BE2C (cell line): ENCODE data around the gene PFN4.
A peak's percentile ranks its signal among the peaks of the same experiment; 100 is the strongest.

ENCODE experiments used
- DNase-seq: peaks from one replicate; pipeline ENCODE4 v3.0.0-alpha.2; 2020
- H3K27me3 ChIP-seq: fragments of 250-450 bp; sonication (Bioruptor Pico); 2 replicates; pipeline ENCODE4 v1.5.1; 2020; ENCODE audit warnings: mild to moderate bottlenecking
- H3K36me3 ChIP-seq: fragments of 250-450 bp; sonication (Bioruptor Pico); 2 replicates; pipeline ENCODE4 v1.5.1; 2020; ENCODE audit warnings: mild to moderate bottlenecking
- H3K4me1 ChIP-seq: fragments of 250-450 bp; sonication (Bioruptor Pico); 2 replicates; pipeline ENCODE4 v1.5.1; 2020
- H3K4me3 ChIP-seq: 2 replicates; pipeline ENCODE4 v1.5.1; 2011; ENCODE audit warnings: low read depth, low read length
- H3K9me3 ChIP-seq: fragments of 250-450 bp; sonication (Bioruptor Pico); 2 replicates; pipeline ENCODE4 v1.5.1; 2020
- TF ChIP-seq, protein P1 (sequence below): IDR thresholded peaks from 2 replicates; pipeline ENCODE4 v1.5.1; 2012; ENCODE audit warnings: mild to moderate bottlenecking, low read depth, low read length

The PFN4 gene

DNA sequence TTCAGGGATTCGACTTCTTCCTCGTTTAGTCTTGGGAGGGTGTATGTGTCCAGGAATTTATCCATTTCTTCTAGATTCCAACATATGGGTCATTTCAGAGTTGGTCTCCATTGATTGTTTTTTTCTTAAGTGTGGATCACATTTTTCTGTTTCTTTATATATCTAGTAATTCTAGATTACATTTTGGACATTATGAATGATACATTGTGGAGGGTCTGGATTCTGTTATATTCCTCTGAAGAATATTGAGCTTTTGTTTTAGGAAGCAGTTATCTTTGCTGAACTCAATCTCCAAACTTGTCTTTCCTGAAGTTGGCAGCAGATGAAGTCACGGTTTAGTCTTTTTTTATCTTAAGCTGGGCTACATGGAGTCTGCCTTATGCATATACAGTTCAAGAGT is 9.4 kb upstream of the PFN4 start:
- H3K4me1 ChIP-seq = no peaks in the 10 kb centered on the region
- H3K27me3 ChIP-seq = no peaks in the 10 kb centered on the region
- H3K4me3 ChIP-seq = no peak overlapping the region
- no peak for DNase-seq
- no peaks in the 10 kb centered on the region; the same call in 1 of the 2 replicates for H3K9me3 ChIP-seq
- TF ChIP-seq, protein P1, sequence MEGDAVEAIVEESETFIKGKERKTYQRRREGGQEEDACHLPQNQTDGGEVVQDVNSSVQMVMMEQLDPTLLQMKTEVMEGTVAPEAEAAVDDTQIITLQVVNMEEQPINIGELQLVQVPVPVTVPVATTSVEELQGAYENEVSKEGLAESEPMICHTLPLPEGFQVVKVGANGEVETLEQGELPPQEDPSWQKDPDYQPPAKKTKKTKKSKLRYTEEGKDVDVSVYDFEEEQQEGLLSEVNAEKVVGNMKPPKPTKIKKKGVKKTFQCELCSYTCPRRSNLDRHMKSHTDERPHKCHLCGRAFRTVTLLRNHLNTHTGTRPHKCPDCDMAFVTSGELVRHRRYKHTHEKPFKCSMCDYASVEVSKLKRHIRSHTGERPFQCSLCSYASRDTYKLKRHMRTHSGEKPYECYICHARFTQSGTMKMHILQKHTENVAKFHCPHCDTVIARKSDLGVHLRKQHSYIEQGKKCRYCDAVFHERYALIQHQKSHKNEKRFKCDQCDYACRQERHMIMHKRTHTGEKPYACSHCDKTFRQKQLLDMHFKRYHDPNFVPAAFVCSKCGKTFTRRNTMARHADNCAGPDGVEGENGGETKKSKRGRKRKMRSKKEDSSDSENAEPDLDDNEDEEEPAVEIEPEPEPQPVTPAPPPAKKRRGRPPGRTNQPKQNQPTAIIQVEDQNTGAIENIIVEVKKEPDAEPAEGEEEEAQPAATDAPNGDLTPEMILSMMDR = no peak
- no peaks in the 10 kb centered on the region for H3K36me3 ChIP-seq

DNA sequence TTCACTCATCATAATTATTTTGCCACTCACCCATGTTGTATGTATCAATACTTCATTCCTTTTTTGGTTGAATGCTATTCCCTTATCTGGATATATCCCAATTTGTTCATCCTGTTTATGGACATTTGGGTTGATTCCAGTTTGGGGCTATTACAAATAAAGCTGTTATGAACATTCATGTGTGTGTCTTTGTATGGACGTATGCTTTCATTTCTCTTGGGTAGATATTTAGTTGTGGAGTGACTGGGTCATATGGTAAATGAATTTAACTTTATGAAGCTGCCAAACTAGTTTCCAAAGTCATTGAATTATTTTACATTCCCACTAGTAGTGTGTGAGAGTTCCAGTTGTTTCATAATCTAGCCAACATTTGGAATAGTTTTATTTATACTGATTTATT is 2.8 kb upstream of the PFN4 start:
- H3K27me3 ChIP-seq = peaks cover 6% of the 10 kb centered on the region; the same call in 1 of the 2 replicates
- DNase-seq = no peak
- no peak overlapping the region for H3K4me3 ChIP-seq
- TF ChIP-seq, protein P1 = no peak
- 0 out of 2 replicates have a peak, but pooled peaks cover 2% of the 10 kb centered on the region for H3K4me1 ChIP-seq
- no peaks in the 10 kb centered on the region; the same call in 1 of the 2 replicates for H3K9me3 ChIP-seq
- H3K36me3 ChIP-seq = no peaks in the 10 kb centered on the region

- Histone ChIP-seq H3K9me3 (no peaks in the 10 kb centered on the region; the same call in 1 of the 2 replicates), H3K4me3 (peak overlapping the region; percentile 61), H3K27me3 (peaks cover 6% of the 10 kb centered on the region; the same call in 1 of the 2 replicates), H3K4me1 (peaks cover 5% of the 10 kb centered on the region), H3K36me3 (no peaks in the 10 kb centered on the region)
- no peak for DNase-seq
- TF ChIP-seq, protein P1 = no peak
Measured at GRCh38 chr2:24123922-24124580, 917 bp upstream of the PFN4 start.

DNA sequence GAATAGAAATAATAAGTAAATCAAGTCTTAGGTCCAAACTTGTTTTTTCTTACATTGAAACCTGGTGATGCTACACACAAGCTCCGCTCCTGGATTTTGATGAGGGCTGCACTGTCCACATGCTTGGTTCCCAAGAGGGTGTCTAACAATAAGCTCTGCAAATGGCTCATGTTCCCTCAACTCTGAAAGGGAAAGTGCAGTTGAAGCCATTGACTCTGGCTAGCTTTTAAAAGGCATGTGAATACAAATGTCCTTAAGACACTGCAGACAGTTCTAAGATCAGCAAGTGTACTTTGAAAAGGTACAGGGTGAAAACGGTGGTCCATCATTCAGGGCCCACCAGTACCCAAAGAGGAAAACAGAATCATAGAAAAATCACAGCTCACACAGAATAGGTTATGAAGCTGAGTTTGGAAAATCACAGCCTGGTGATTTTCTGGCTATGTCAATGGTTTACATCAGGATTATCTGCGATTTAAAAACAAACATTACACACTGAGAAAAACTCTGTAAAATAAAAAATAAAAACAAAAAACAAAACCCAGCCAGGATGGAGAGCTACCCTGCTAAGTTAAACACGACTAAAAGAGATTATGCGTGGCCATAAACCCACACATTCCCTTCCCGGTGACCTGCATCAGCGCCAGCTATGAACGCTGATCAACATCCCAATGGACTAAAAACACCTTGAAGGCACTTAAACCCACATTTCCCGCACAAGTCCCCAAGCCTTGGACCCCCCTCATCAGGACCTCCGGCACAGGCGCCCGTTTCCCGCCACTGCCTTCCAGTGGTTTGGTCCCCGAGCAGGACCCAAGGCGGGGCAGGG is 554 bp downstream of the PFN4 start:
- peaks cover 6% of the 10 kb centered on the region; the same call in 1 of the 2 replicates for H3K27me3 ChIP-seq
- TF ChIP-seq, protein P1 = no peak
- H3K36me3 ChIP-seq = no peaks in the 10 kb centered on the region
- peak overlapping the region; percentile 61 for H3K4me3 ChIP-seq
- DNase-seq = no peak
- peaks cover 16% of the 10 kb centered on the region for H3K4me1 ChIP-seq
- no peaks in the 10 kb centered on the region; the same call in 1 of the 2 replicates for H3K9me3 ChIP-seq

- Histone ChIP-seq H3K4me3 (no peak overlapping the region), H3K27me3 (peaks cover 6% of the 10 kb centered on the region; the same call in 1 of the 2 replicates), H3K36me3 (no peaks in the 10 kb centered on the region), H3K4me1 (peaks cover 18% of the 10 kb centered on the region), H3K9me3 (no peaks in the 10 kb centered on the region; the same call in 1 of the 2 replicates)
- no peak for DNase-seq
- TF ChIP-seq, protein P1 = no peak
Measured at GRCh38 chr2:24121469-24121868, 1.7 kb downstream of the PFN4 start.

GRCh38 chr2:24121066-24121465 is 2.1 kb downstream of the PFN4 start:
- Histone ChIP-seq H3K4me3 (no peak overlapping the region), H3K4me1 (peaks cover 18% of the 10 kb centered on the region), H3K36me3 (no peaks in the 10 kb centered on the region), H3K27me3 (peaks cover 6% of the 10 kb centered on the region; the same call in 1 of the 2 replicates), H3K9me3 (no peaks in the 10 kb centered on the region; the same call in 1 of the 2 replicates)
- TF ChIP-seq, protein P1 = no peak
- no peak for DNase-seq
